VCaP (cell line): Measurements from ENCODE around the gene CLCA4.
"Not testable (repeated sequence)": the region's sequence is repeated elsewhere in the genome, so short reads cannot be mapped to it uniquely, and the experiment has no call there.

ENCODE experiments used
- H3K27ac ChIP-seq: fragments of 450-650 bp; 2 replicates; pipeline ENCODE4 v1.5.1; 2017
- CTCF ChIP-seq: fragments of 450-650 bp; conservative IDR thresholded peaks from 2 replicates; pipeline ENCODE4 v1.5.1; 2017; ENCODE audit warnings: mild to moderate bottlenecking, moderate library complexity

The CLCA4 gene

GRCh38 chr1:86583032-86583431, 36.2 kb downstream of the CLCA4 start:
- TF ChIP-seq CTCF, result no peak
- no peak overlapping the region for H3K27ac ChIP-seq

GRCh38 chr1:86583593-86583992, 36.7 kb downstream of the CLCA4 start:
- H3K27ac ChIP-seq, result no peak overlapping the region
- TF ChIP-seq CTCF, result no peak

- no peak for TF ChIP-seq CTCF
- H3K27ac ChIP-seq, result no peak overlapping the region
Observed at GRCh38 chr1:86594284-86594770, 47.4 kb downstream of the CLCA4 start.

- no peak overlapping the region for H3K27ac ChIP-seq
- no peak for TF ChIP-seq CTCF
Observed at GRCh38 chr1:86596224-86596623, 49.3 kb downstream of the CLCA4 start.

GRCh38 chr1:86596741-86597290, 49.9 kb downstream of the CLCA4 start:
- no peak for TF ChIP-seq CTCF
- no peak overlapping the region for H3K27ac ChIP-seq

- H3K27ac ChIP-seq, result not testable (repeated sequence)
Observed at GRCh38 chr1:86606080-86606479, 59.2 kb downstream of the CLCA4 start.

- 0 out of 2 replicates have a peak overlapping the region, but pooled peaks have one; percentile 21 for H3K27ac ChIP-seq
- no peak for TF ChIP-seq CTCF
Observed at GRCh38 chr1:86616433-86616832, 69.6 kb downstream of the CLCA4 start.

- no peak overlapping the region for H3K27ac ChIP-seq
- no peak for TF ChIP-seq CTCF
Observed at GRCh38 chr1:86616871-86617270, 70.0 kb downstream of the CLCA4 start.
